ENCODE measurements around the gene PRDM8.
"Not testable (repeated sequence)": the region's sequence is repeated elsewhere in the genome, so short reads cannot be mapped to it uniquely, and the experiment has no call there.

PRDM8 gene

GRCh38 chr4:80231180-80231579 is 33.9 kb downstream of the PRDM8 start:
- DNase-seq, result no peak

GRCh38 chr4:80232707-80233370 is 35.5 kb downstream of the PRDM8 start:
- no peak for DNase-seq

GRCh38 chr4:80233390-80233789 is 36.1 kb downstream of the PRDM8 start:
- DNase-seq, result no peak

- DNase-seq, result no peak
Measured at GRCh38 chr4:80235451-80235850, 38.1 kb downstream of the PRDM8 start.

GRCh38 chr4:80237992-80238391 is 40.7 kb downstream of the PRDM8 start:
- DNase-seq, result no peak

GRCh38 chr4:80239480-80240150 is 42.3 kb downstream of the PRDM8 start:
- DNase-seq, result no peak

- DNase-seq, result no peak
Measured at GRCh38 chr4:80240976-80241375, 43.7 kb downstream of the PRDM8 start.

GRCh38 chr4:80243274-80244018 is 46.1 kb downstream of the PRDM8 start:
- no peak for DNase-seq

- not testable (repeated sequence) for DNase-seq
Measured at GRCh38 chr4:80247484-80247883, 50.2 kb downstream of the PRDM8 start.

GRCh38 chr4:80249144-80249543 is 51.8 kb downstream of the PRDM8 start:
- no peak for DNase-seq

GRCh38 chr4:80252427-80252826 is 55.1 kb downstream of the PRDM8 start:
- DNase-seq, result no peak

- no peak for DNase-seq
Measured at GRCh38 chr4:80252953-80253352, 55.6 kb downstream of the PRDM8 start.

- no peak for DNase-seq
Measured at GRCh38 chr4:80253510-80253909, 56.2 kb downstream of the PRDM8 start.

Data from hippocampal formation (tissue), 2 donors.